SK-N-MC (cell line): ENCODE data around the gene SUSD2.

Source experiments
- EZH2 ChIP-seq: fragments of 200-600 bp; sonication (generic); IDR thresholded peaks from one replicate; pipeline ENCODE4 v1.6.1; 2017; ENCODE audit warnings: antibody characterized with exemption
- POLR2AphosphoS5 ChIP-seq: IDR thresholded peaks from 2 replicates; pipeline ENCODE4 v1.6.1; 2012; ENCODE audit warnings: mild to moderate bottlenecking, low read depth, low read length, borderline replicate concordance

DNA sequence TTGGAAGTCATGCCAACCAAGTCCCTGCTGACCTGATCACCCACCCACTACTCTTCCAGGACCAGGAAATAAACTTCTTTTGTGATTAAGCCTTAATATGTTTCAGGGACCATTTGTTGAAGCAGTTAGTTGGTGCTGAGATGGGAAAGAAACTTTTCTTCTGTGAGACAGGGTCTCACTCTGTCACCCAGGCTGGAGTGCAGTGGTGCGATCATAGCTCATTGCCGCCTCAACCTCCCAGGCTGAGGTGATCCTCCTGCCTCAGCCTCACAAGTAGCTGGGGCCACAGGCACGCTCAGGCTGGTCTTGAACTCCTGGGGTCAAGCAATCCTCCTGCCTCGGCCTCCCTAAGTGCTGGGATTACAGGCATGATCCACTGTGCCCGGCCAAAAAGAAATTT is 10.6 kb downstream of the SUSD2 start:
- TF ChIP-seq EZH2 (no peak), POLR2AphosphoS5 (no peak)
